Endothelial cell of hepatic sinusoid (primary cell): Measurements from ENCODE around the gene GNB4.

ENCODE experiments used
- in situ Hi-C: cut with HindIII; loops from 2 replicates; pipeline ENCODE4 v1.10.0; 2017; ENCODE audit warnings: low sequenced_read_pairs

The GNB4 gene

GRCh38 chr3:179451265-179452175, at the start of gene GNB4:
TSS of gene GNB4 (minus strand) at chr3:179451470. CDS start at chr3:179426200, 25,270 bp downstream.
- in situ Hi-C loops = no loop called here

DNA sequence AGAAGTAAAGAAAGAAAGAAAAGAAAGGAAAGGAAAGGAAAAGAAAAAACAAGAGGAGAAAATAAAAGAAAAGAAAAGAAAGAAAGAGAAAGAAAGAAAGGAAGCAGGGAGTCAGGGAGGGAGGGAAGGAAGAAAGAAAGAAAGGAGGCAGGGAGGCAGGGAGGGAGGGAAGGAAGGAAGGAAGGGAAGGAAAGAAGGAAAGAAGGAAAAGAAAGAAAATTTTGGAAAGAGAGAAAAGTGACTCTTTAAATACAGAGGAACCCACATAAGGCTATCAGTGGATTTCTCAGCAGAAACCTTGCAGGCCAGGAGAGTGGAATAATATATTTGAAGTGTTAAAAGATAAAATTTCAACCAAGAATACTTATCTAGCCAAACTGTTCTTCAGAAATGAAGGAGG, 44.2 kb upstream of the GNB4 start:
- in situ Hi-C loops = no loop called here

DNA sequence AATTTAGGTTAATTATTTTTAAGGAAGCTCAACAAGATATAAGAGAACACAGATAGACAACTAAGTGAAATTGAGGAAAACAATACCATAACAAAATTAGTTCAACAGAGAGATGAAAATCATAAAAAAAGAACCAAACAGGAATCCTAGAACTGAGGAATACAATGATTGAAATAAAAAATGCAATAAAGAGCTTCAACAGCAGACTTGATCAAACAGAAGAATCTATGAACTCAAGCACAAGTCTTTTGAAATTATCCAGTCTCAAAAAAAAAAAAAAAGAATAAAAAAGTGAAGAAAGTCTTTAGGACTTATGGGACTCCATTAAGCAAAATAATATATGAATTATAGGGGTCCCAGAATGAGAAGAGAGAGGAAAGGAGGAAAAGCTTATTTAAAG, 42.0 kb upstream of the GNB4 start:
- in situ Hi-C loops = no loop called here

GRCh38 chr3:179488213-179488612, 36.9 kb upstream of the GNB4 start:
- in situ Hi-C loops = no loop called here

DNA sequence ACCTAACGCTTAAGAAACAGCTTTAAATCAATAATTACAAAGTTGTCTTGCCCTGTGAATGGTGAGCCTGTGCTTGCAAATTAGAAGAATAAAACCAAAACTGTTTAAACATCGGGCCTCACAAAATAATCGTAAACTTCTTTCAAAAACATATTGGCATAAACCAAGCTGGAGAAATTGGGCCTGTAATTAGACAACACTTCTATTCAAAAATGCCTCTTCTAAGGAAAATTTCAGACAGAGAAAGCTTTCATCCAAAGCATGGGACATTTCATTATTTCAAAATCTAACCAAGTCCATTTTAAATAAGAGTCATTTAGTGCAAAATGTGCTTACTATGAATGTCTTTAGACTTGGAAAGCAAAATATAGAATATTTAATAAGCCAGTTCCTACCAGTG, 35.5 kb upstream of the GNB4 start:
- in situ Hi-C loops = no loop called here

DNA sequence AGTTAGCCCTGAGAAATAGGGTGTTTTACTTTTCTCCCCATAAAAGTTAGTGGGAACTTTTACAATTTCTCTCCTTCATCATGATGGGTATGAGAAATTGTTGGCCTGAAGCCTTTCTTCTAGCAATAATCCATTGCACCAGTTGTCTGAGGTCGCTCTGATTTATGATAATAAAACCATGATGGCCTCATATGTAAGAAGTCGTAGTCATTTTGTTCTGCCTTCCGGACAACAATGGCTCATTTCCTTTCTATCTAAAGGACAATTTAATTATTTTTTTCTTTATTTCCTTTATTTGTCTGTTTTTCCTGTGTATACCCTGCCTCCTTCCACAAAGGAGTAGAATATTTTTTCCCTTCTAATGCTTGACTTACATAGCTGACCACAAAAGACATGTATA, 31.6 kb upstream of the GNB4 start:
- in situ Hi-C loops = no loop called here

DNA sequence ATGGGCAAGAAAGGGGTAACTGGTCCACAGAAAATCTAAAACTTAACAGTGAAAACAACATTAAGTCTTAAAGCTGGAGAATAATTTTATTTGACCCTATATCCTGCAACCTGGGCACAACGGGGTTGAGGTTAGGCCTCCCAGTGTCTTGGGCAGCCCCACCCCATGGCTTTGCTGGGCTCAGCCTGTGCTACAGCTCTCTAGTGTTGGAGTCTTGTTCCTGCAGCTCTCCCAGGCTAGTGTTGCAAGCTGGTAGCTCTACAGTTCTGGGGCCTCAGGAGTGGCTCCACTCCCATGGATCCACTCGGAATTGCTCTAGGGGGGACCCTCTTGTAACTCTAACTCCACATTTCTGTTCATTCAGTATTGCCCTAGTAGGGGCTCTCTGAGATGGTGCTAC, 24.9 kb upstream of the GNB4 start:
- in situ Hi-C loops = no loop called here

GRCh38 chr3:179474480-179474879, 23.2 kb upstream of the GNB4 start:
- in situ Hi-C loops = no loop called here

DNA sequence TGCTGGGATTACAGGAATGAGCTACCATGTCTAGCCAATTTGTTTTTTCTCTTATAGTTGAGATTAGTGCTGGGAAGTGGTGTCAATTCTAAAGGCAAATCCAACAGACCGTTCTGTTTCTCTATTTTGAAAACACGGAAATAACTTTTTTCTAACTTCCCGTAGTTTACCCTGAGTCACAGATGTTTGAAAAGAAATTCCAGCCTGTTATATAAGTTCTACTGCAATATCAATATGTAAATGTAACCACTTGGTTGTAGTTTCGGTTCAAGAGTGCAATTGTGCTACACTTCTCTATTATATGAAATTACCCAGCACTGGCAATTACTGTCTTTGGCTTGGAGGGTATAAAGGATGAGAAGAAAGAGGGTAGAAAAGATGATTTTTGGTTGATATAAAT, 22.3 kb upstream of the GNB4 start:
- in situ Hi-C loops = no loop called here

DNA sequence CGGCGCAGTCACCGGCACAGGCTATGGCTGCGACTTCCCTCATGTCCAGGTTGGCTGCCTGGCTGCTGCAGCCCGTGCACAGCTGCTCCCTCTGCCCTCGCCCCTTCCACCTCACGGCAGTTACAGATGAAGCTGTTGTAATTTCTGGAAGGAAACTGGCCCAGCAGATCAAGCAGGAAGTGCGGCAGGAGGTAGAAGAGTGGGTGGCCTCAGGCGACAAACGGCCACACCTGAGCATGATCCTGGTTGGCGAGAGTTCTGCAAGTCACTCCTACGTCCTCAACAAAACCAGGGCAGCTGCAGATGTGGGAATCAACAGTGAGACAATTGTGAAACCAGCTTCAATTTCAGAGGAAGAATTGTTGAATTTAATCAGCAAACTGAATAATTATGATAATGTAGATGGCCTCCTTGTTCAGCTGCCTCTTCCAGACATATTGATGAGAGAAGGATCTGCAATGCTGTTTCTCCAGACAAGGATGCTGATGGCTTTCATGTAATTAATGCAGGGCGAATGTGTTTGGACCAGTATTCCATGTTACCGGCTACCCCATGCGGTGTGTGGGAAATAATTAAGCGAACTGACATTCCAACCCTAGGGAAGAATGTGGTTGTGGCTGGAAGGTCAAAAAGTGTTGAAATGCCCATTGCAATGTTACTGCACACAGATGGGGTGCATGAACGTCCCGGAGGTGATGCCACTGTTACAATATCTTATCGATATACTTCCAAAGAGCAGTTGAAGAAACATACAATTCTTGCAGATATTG, 13.2 kb upstream of the GNB4 start:
- in situ Hi-C loops = no loop called here

GRCh38 chr3:179463319-179463718, 12.0 kb upstream of the GNB4 start:
- in situ Hi-C loops = no loop called here

DNA sequence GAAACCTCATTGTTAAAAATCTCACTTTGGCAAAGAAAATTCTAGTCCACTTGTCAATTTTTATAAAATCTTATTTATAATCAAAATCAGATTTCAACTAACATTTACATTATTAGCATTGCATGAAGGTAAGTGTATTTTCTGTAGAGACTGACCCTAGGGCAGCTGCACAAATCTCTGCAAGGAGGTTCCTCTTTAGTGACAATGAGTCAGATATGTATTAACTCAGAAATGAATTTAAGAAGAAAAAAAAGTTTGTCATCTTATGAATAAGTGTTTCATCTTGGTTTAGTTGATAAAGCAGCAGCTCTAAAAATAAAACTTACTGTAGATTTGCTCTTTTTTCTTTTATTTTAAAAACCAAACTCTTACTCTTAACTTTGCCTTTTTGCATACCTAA, 9.0 kb upstream of the GNB4 start:
- in situ Hi-C loops = no loop called here

DNA sequence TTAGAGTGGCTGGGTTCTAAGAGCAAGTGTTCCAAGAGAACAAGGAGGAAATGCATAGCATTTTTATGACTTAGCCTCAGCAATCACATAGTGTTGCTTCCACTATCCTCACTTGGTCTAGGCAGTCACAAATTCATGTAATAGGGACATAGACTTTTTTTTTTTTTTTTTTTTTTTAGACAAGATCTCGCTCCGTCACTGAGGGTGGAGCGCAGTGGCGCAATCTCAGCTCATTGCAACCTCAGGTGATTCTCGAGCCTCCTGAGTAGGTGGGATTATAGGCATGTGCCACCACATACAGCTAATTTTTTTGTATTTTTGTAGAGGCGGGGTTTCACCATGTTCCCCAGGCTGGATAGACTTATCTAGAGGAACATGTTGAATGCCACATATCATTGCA, 4.7 kb upstream of the GNB4 start:
- in situ Hi-C loops = no loop called here

GRCh38 chr3:179454887-179455286, 3.6 kb upstream of the GNB4 start:
- in situ Hi-C loops = no loop called here

DNA sequence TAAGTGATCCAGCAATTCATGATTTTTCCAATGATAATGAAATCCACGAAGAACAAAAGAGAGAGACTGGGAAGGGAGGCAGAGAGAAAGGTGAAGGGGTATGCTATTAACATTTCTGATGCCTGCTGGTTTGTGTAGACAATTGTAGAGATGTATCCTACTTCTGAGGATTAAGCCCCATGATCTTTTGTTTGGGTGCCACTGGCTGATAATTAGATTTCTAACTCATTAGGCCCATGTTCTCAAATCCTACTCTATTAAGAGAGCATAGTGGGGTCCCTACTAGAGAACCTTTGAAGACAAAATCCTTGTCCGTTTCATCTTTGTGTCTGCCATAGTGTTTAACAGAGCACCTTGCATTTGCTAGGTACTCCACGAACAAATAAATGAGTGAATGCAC, 2.7 kb upstream of the GNB4 start:
- in situ Hi-C loops = no loop called here

DNA sequence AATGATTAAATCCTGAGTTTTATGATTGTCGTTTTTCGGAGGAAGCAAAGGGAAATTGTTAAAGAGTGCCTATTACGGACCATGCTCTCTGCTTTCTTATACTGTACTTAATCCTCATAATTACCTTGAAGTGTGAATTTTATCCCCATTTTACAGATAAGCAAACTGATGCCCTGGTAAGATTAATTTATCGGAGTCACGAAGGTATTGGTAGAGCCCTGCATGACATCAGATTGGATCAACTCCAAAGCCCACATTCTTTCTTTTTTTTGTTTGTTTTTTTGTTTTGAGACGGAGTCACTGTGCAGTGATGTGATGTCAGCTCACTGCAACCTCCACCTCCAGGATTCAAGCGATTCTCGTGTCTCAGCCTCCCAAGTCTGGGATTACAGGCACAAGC, 1.6 kb upstream of the GNB4 start:
- in situ Hi-C loops = no loop called here

DNA sequence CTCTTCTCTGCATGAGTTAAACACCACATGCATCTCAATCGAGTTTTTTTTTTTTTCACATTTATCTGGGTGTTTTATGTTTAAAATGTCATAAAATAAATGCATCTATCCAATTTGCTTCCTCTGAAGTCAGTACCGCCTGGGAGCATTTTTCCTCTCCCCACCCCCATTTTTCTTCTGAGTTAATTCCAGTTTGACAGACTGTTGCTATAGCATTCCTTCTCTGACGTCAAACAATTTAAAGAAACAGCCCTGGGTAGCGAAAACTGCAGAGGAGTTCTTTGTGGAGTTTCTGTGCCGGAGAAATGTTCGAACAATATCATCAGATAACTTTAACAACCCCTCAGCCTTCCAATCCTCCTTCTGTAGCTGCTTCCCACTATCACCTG, 900 bp upstream of the GNB4 start:
- in situ Hi-C loops = no loop called here

- in situ Hi-C loops = no loop called here
These were observed 387 bp downstream of the GNB4 start for GRCh38 chr3:179450901-179451264.

- in situ Hi-C loops = no loop called here
These were observed 989 bp downstream of the GNB4 start for GRCh38 chr3:179450261-179450701.

- in situ Hi-C loops = no loop called here
These were observed 1.6 kb downstream of the GNB4 start for GRCh38 chr3:179449636-179450035.

DNA sequence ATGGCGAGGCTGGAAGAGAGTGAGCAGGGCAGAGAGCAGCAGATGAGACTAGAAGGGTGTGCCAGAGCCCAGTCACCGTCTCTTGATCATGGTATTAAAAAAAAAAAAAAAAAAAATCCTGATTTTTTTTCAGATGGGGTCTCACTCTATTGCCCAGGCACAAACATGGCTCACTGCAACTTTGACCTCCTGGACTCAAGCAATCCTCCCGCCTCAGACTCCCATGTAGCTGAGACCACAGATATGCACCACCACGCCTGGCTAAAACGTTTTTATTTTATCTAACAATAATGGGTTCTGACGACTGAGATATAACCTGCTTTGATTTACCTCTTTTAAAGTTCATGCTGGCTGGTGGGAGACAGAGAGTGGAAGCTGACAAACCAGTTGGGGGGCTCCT, 4.0 kb downstream of the GNB4 start:
- in situ Hi-C loops = no loop called here

GRCh38 chr3:179446501-179446900, 4.8 kb downstream of the GNB4 start:
- in situ Hi-C loops = no loop called here
